ENCODE measurements around the gene TSC22D4. TPM values are rescaled to one million over a fixed set of nuclear protein-coding genes. Genes with fewer than 3 reads are reported as not detected.

TSC22D4 gene
- total RNA-seq, 3 donors from 2014 or later (not counting 1 experiment from before 2014, with no cell fraction given): 140 to 173 (median 168) TPM

DNA sequence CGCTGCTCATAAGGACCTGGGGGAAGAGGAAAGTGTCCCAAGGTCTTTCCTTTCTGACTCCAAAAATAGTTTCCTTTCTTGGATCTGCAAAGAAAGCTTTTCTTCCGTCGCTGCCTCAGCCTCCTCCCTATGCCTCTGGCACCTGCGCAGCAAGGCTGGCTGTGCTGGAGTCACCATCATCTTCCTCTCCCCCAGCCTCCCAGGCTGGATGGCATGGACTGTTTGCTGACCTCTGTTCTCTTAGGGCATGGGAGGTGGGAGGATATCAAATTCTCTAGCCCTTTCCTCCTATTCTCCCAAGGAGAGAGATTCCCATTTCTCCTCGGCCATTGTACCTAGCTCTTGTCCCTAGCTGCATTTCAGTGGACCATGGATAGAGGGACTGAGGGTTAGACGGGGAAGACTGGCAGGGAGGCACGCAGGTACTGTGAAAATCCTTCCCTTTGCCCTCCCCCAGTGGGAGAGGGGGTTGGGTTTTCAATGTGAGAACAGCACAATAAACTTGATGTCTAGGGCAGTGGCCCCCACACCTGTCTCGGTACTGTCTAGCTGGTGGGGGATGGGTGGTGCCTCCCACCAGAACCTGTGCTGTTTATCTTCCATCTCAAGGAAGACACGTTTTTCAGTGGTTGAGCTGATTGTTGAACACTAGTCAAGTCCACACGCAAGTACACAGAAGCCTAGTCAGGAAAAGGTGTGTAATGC is 45.3 kb downstream of the TSC22D4 start:
- intact Hi-C loops (cut with micrococcal nuclease): no loop called here
- peak in 1 of 2 donors; percentile 27 for DNase-seq
- H3K27me3 Mint-ChIP-seq (ENCODE audit: low read depth in 2 of 2): peaks cover 0 to 5% of the 10 kb centered on the region in 2 donors
- Histone ChIP-seq H3K4me1 (ENCODE audit: control insufficient read depth, insufficient read depth, low read length) (peaks cover 52% of the 10 kb centered on the region), H3K27me3 (ENCODE audit: control insufficient read depth, insufficient read depth, low read length) (no peaks in the 10 kb centered on the region), H3K9me3 (ENCODE audit: control insufficient read depth, insufficient read depth, low read length) (no peaks in the 10 kb centered on the region), H3K4me3 (ENCODE audit: low read length) (no peak overlapping the region), H3K36me3 (ENCODE audit: control insufficient read depth, insufficient read depth, low read length) (peaks cover 24% of the 10 kb centered on the region), H3K27ac (ENCODE audit: low read length) (no peak overlapping the region)
- no peaks in the 10 kb centered on the region for H3K36me3 Mint-ChIP-seq
- peak overlapping the region; percentile 68 for H3K4me3 Mint-ChIP-seq
- peaks cover 42 to 60% of the 10 kb centered on the region in 2 donors for H3K4me1 Mint-ChIP-seq
- TF ChIP-seq, protein P1, sequence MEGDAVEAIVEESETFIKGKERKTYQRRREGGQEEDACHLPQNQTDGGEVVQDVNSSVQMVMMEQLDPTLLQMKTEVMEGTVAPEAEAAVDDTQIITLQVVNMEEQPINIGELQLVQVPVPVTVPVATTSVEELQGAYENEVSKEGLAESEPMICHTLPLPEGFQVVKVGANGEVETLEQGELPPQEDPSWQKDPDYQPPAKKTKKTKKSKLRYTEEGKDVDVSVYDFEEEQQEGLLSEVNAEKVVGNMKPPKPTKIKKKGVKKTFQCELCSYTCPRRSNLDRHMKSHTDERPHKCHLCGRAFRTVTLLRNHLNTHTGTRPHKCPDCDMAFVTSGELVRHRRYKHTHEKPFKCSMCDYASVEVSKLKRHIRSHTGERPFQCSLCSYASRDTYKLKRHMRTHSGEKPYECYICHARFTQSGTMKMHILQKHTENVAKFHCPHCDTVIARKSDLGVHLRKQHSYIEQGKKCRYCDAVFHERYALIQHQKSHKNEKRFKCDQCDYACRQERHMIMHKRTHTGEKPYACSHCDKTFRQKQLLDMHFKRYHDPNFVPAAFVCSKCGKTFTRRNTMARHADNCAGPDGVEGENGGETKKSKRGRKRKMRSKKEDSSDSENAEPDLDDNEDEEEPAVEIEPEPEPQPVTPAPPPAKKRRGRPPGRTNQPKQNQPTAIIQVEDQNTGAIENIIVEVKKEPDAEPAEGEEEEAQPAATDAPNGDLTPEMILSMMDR (IDR thresholded peaks at IDR 0.05): no peak
- ATAC-seq: no peak
- H3K9me3 Mint-ChIP-seq: no peaks in the 10 kb centered on the region
- peak overlapping the region; percentile 98 to 99 for H3K27ac Mint-ChIP-seq
- 80% methylated on average over 8 of the region's 10 CpGs for WGBS (ENCODE audit: insufficient coverage)

DNA sequence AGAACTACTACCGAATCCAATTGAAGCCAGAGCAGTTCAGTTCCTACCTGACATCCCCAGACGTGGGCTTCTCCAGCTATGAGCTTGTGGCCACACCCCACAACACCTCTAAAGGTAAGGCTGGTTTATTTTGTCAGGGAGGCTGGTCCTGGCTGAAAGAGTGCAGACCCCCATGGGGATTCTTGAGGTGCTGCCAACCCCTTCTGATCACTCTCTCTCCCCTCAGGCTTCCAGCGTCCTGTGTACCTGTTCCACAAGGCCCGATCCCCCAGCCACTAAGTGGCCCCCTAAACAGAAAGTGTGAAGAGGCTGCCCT is 45.8 kb downstream of the TSC22D4 start:
- H3K27me3 ChIP-seq (ENCODE audit: control insufficient read depth, insufficient read depth, low read length): no peaks in the 10 kb centered on the region
- no peak for ATAC-seq
- H3K9me3 ChIP-seq (ENCODE audit: control insufficient read depth, insufficient read depth, low read length): no peaks in the 10 kb centered on the region
- H3K4me1 ChIP-seq (ENCODE audit: control insufficient read depth, insufficient read depth, low read length): peaks cover 52% of the 10 kb centered on the region
- H3K4me3 ChIP-seq (ENCODE audit: low read length): no peak overlapping the region
- peak overlapping the region; percentile 98 to 99 for H3K27ac Mint-ChIP-seq
- no peaks in the 10 kb centered on the region for H3K9me3 Mint-ChIP-seq
- no peak overlapping the region for H3K27ac ChIP-seq (ENCODE audit: low read length)
- H3K27me3 Mint-ChIP-seq (ENCODE audit: low read depth in 2 of 2): peaks cover 0 to 5% of the 10 kb centered on the region in 2 donors
- DNase-seq: no peak
- 75% methylated on average over 3 of the region's 4 CpGs for whole genome bisulfite sequencing (ENCODE audit: insufficient coverage)
- peaks cover 24% of the 10 kb centered on the region for H3K36me3 ChIP-seq (ENCODE audit: control insufficient read depth, insufficient read depth, low read length)
- H3K36me3 Mint-ChIP-seq: no peaks in the 10 kb centered on the region
- H3K4me3 Mint-ChIP-seq: peak overlapping the region; percentile 68
- TF ChIP-seq, protein P1 (IDR thresholded peaks at IDR 0.05): no peak
- peaks cover 47 to 65% of the 10 kb centered on the region in 2 donors for H3K4me1 Mint-ChIP-seq
- intact Hi-C loops (cut with micrococcal nuclease): no loop called here

DNA sequence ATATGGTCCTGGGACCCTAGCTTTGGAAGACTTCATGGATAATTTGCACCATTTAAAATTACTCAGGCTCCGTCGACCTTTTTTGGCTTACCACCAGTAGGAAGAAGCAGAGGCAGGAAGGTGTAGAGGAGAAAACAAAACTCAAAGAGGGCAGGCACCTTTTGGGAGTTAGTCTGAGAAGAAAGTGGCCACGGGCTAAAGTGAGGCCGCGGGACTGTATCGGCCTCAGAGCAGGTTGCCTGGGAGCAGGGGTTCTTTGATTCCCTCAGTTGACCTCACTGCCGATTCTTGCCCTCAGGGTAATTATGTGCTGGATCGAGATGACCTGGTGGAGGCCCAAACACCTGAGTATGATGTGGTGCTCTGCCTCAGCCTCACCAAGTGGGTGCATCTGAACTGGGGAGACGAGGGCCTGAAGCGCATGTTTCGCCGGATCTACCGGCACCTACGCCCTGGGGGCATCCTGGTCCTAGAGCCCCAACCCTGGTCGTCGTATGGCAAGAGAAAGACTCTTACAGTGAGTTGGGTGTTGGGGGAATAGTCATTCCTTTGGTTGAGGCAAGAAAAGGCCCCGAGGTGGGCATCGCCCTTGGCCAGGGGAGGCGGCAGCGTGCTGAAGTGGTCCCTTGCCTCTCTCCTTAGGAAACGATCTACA is 46.3 kb downstream of the TSC22D4 start:
- peaks cover 0 to 5% of the 10 kb centered on the region in 2 donors for H3K27me3 Mint-ChIP-seq (ENCODE audit: low read depth in 2 of 2)
- Histone ChIP-seq H3K4me3 (ENCODE audit: low read length) (no peak overlapping the region), H3K27ac (ENCODE audit: low read length) (no peak overlapping the region), H3K36me3 (ENCODE audit: control insufficient read depth, insufficient read depth, low read length) (peaks cover 24% of the 10 kb centered on the region), H3K4me1 (ENCODE audit: control insufficient read depth, insufficient read depth, low read length) (peaks cover 56% of the 10 kb centered on the region), H3K27me3 (ENCODE audit: control insufficient read depth, insufficient read depth, low read length) (no peaks in the 10 kb centered on the region), H3K9me3 (ENCODE audit: control insufficient read depth, insufficient read depth, low read length) (no peaks in the 10 kb centered on the region)
- peak overlapping the region; percentile 98 to 99 for H3K27ac Mint-ChIP-seq
- ATAC-seq: no peak
- H3K4me3 Mint-ChIP-seq: peak overlapping the region; percentile 56
- 93% methylated on average over 21 of the region's 21 CpGs for WGBS (ENCODE audit: insufficient coverage)
- H3K36me3 Mint-ChIP-seq: no peaks in the 10 kb centered on the region
- TF ChIP-seq, protein P1 (IDR thresholded peaks at IDR 0.05): no peak
- intact Hi-C loops (cut with micrococcal nuclease): no loop called here
- peaks cover 51 to 70% of the 10 kb centered on the region in 2 donors for H3K4me1 Mint-ChIP-seq
- peak in 1 of 2 donors; percentile 17 for DNase-seq
- no peaks in the 10 kb centered on the region for H3K9me3 Mint-ChIP-seq

Data from natural killer cell (primary cell).